IMR-90 (cell line): ENCODE results near the gene ENHO.

Experiments used
- BHLHE40 ChIP-seq: fragments of 150-350 bp; IDR thresholded peaks from 2 replicates; pipeline ENCODE4 v1.6.1; 2016; ENCODE audit warnings: mild to moderate bottlenecking, low read depth, low read length
- CEBPB ChIP-seq: IDR thresholded peaks from 2 replicates; pipeline ENCODE4 v1.6.1; 2012; ENCODE audit warnings: low read depth, low read length, improper control_type of control experiment
- CHD1 ChIP-seq: IDR thresholded peaks from 2 replicates; pipeline ENCODE4 v1.6.1; 2012; ENCODE audit warnings: low read depth, low read length, improper control_type of control experiment
- FOS ChIP-seq: fragments of 150-350 bp; IDR thresholded peaks from 2 replicates; pipeline ENCODE4 v1.6.1; 2016; ENCODE audit warnings: low read depth, low read length
- MAFK ChIP-seq: IDR thresholded peaks from 2 replicates; pipeline ENCODE4 v1.6.1; 2012; ENCODE audit warnings: low read depth, low read length, improper control_type of control experiment
- MAZ ChIP-seq: IDR thresholded peaks from 2 replicates; pipeline ENCODE4 v1.6.1; 2012; ENCODE audit warnings: low read depth, mild to moderate bottlenecking, low read length, improper control_type of control experiment, moderate library complexity, borderline replicate concordance
- MXI1 ChIP-seq: IDR thresholded peaks from 2 replicates; pipeline ENCODE4 v1.6.1; 2012; ENCODE audit warnings: low read depth, mild to moderate bottlenecking, low read length, moderate library complexity, borderline replicate concordance
- NFE2L2 ChIP-seq: fragments of 150-350 bp; IDR thresholded peaks from 2 replicates; pipeline ENCODE4 v1.6.1; 2016; ENCODE audit warnings: low read depth, mild to moderate bottlenecking, low read length
- POLR2A ChIP-seq: IDR thresholded peaks from 2 replicates; pipeline ENCODE4 v1.6.1; 2012; ENCODE audit warnings: mild to moderate bottlenecking, low read depth, low read length
- RAD21 ChIP-seq: IDR thresholded peaks from 2 replicates; pipeline ENCODE4 v1.6.1; 2012; ENCODE audit warnings: low read length, improper control_type of control experiment
- RFX5 ChIP-seq: IDR thresholded peaks from 2 replicates; pipeline ENCODE4 v1.8.0; 2012; ENCODE audit warnings: low read depth, mild to moderate bottlenecking, low read length, moderate library complexity
- SMC3 ChIP-seq: fragments of 150-350 bp; IDR thresholded peaks from 2 replicates; pipeline ENCODE4 v1.6.1; 2016; ENCODE audit warnings: low read depth, mild to moderate bottlenecking, antibody characterized with exemption, low read length, moderate library complexity
- TF ChIP-seq, protein P1 (sequence below): conservative IDR thresholded peaks from 2 replicates; pipeline ENCODE4 v1.5.1; 2012; ENCODE audit warnings: mild to moderate bottlenecking, low read depth, low read length, improper control_type of control experiment
- TF ChIP-seq, protein P2 (sequence below): fragments of 150-350 bp; IDR thresholded peaks from 2 replicates; pipeline ENCODE4 v1.6.1; 2016; ENCODE audit warnings: low read depth, mild to moderate bottlenecking, low read length, moderate library complexity, borderline replicate concordance

DNA sequence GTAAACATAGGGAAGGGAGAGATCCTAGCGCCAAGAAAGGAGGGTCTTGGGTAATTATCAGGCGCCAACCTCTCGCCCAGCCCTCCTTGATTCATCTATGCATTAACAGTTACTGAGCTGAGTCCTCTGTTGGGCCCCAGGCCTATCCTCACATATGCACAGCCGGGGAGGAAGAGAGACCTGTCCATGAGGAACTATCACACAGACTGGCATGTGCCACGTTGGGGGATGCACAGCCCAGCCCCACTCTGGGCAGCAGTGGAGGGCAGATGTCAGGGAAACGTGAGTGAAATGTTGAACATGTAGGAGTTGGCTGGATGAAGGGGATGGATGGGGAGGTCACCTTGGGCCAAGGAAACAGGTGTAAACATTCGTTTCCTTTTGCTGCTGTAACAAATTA lies 18.8 kb upstream of the ENHO start:
- TF ChIP-seq, protein P1, sequence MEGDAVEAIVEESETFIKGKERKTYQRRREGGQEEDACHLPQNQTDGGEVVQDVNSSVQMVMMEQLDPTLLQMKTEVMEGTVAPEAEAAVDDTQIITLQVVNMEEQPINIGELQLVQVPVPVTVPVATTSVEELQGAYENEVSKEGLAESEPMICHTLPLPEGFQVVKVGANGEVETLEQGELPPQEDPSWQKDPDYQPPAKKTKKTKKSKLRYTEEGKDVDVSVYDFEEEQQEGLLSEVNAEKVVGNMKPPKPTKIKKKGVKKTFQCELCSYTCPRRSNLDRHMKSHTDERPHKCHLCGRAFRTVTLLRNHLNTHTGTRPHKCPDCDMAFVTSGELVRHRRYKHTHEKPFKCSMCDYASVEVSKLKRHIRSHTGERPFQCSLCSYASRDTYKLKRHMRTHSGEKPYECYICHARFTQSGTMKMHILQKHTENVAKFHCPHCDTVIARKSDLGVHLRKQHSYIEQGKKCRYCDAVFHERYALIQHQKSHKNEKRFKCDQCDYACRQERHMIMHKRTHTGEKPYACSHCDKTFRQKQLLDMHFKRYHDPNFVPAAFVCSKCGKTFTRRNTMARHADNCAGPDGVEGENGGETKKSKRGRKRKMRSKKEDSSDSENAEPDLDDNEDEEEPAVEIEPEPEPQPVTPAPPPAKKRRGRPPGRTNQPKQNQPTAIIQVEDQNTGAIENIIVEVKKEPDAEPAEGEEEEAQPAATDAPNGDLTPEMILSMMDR: no peak
- TF ChIP-seq, protein P2, sequence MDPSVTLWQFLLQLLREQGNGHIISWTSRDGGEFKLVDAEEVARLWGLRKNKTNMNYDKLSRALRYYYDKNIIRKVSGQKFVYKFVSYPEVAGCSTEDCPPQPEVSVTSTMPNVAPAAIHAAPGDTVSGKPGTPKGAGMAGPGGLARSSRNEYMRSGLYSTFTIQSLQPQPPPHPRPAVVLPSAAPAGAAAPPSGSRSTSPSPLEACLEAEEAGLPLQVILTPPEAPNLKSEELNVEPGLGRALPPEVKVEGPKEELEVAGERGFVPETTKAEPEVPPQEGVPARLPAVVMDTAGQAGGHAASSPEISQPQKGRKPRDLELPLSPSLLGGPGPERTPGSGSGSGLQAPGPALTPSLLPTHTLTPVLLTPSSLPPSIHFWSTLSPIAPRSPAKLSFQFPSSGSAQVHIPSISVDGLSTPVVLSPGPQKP: no peak
- TF ChIP-seq SMC3: no peak
- TF ChIP-seq RFX5: no peak
- TF ChIP-seq MAFK: no peak
- TF ChIP-seq FOS: no peak
- TF ChIP-seq RAD21: no peak
- TF ChIP-seq MXI1: no peak
- no peak for TF ChIP-seq CEBPB
- TF ChIP-seq CHD1: no peak
- TF ChIP-seq POLR2A: no peak
- no peak for TF ChIP-seq NFE2L2
- TF ChIP-seq MAZ: no peak
- TF ChIP-seq BHLHE40: no peak
